HS-27A (cell line): ENCODE measurements around the gene CRIP1.

ENCODE experiments used
- DNase-seq: peaks from one replicate; pipeline ENCODE4 v3.0.0-alpha.2; 2012; ENCODE audit warnings: low read depth, missing footprints

The CRIP1 gene

DNA sequence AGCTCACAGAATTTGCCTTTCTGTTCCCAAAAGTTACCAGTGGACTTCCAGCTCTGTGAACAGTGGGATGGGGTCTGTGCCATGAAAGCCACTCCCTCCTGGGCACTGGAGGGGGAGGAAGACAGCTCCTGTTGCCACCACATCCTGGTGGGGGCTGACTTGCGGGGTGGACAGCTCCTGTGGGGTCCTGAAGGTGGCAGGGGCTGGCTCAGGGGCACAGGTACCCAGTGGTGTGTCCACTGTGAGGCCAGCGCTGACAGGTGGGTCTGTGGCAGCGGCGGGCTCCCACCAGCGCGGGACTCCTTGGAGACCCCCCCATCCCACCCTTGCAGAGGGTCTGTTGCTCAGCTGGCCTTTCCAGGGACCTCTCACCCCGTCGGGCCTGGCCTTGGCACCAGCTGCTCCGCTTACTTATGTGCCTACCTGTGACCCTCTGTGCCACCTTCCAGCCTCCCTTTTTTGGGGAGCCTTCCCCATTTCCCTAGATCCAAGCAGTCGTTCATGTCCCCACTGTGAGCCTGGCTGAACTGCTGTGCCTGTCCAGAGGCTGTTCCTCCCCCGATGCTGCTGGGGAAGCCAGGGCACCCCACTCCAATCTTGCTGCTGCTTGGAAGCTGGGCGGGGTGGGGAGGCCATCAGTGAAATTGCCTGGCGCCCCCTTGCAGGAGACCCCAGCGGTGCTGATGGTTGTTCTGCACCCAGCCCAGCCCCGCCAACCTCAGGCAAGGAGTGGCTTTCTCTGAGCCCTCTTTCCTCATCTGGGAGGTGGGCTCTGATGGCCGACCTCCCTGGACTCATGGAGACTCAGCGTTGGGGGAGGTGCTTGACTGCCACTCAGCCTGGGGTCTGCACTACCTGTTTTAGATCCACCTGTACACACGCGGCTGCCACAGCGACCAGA lies 6.5 kb downstream of the CRIP1 start:
- DNase-seq: no peak

DNA sequence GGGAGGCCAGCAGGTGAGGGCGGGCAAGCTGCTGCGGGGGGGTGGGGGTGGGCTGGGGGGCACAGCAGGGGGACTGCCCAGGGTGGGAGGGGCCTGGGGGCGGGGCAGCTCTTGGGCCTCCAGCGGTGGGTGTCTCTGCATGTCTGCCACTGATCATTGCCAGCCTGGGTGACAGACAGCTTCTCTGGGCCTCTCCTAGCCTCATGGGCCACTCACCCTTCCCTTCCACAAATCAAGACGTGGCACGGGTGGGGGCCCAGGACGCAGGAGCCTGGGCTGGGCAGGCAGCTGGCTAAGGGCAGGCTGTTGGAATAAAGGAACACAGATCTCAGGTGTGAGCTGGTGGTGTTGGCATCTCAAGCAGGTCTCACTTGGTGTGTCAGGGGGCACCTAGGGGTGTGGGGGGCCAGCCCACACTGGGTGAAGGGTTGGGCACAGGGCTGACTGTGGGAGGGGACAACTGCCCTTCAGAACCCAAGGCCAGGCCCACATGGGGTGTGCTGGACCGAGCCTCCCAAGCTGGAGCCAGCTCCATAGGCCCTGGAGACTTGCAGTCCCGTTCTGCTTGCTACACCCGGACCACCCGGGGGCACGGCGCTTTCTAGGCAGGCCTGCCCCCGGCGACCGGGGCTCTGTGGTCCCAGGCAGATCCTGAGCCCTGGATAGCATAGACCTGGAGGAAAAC lies 7.4 kb downstream of the CRIP1 start:
- DNase-seq: no peak

DNA sequence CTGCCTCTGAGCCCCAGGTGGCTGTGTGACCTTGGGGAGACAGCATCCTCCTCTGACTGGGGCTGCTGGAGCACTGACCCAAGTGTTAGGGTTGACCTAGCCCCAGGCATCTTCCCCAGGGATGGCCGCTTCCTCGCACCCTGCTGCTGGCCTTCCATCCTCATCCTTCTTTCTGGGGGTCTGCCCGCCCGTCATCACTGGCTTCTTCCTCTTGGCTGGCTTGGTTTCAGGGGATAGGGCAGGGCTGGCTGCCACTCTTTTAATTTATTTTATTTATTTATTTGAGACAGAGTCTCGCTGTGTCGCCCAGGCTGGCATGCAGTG lies 7.9 kb downstream of the CRIP1 start:
- no peak for DNase-seq

DNA sequence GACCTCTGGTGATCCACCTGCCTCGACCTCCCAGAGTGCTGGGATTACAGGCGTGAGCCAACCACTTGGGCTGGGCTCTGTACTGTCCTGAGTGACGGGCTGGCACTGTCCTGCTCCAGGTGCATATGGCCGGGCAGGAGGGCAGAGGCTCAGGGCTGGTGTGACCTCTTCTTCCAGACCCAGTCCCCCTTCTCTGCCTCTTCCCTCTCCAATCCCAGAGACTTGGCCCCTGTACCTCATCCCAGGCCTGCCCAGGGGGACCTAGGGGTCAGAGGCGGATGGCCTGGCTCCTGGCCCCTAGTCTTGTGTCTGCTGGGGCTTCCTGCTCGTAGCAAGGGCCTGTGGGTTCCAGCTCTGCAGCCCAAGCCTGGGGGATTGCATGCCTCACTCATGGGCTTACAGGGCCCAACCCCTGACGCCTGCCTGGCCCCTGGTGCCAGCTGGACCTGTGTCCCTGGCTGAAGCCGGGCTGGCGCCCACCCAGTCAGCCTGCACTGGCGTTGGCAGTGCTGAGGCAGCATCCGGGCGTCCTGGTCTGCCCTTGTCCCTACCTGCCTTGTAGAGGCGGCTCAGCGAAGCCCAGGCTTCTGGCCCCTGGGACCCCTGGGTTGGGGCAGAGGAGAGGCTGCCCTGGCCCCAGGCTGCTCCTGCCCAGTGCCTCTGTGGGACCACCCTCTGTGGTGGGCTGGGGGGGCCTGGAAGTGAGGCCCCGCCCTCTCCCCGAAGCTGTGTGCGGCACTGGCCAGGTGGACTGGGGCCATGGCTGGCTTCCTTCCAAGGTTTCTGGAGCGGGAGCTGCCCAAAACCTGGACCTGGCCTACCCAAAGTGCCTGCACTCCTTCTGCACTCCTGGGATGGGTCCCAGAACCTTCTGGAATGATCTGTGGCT lies 8.7 kb downstream of the CRIP1 start:
- no peak for DNase-seq

DNA sequence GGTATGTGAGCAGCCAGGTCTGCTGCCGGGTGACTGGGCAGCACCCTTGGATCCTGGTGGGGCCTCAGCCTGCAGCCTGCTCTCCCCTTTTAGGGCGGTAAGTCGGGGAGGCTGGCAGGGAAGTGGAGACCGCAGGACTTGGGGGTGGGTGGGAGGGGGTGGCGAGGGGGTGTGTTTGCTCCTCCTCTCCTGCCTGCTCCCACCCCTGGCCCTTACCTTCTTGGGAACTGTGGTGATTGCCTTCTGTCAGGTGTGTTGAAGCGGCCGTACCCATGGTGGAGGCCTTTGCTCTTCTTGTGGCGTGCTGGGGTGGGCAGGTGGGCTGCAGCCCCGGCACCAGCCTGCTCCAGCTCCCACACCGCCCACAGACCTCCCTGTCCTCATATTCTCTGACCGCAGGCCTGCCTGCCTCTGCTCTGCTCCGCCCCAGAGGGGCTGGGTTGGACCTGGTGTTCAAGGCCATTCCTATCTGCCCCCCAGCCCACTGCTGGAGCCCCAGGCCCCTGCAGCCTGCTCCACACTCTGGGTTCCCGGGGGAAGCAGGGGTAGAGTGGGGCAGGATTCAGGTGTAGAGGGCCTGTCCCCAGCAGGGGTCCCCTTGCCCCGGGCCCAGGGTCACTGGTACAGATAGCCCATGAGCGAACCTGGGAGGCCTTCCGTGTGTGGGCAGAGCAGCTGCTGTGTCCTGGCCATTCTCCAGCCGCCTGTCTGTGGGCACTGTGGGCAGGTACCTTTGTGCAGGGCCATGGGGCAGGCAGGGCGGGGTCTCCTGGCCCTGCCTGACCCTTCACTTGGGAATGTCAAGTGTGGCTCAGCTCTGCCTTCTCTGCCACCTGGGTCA lies 9.5 kb downstream of the CRIP1 start:
- DNase-seq: no peak

DNA sequence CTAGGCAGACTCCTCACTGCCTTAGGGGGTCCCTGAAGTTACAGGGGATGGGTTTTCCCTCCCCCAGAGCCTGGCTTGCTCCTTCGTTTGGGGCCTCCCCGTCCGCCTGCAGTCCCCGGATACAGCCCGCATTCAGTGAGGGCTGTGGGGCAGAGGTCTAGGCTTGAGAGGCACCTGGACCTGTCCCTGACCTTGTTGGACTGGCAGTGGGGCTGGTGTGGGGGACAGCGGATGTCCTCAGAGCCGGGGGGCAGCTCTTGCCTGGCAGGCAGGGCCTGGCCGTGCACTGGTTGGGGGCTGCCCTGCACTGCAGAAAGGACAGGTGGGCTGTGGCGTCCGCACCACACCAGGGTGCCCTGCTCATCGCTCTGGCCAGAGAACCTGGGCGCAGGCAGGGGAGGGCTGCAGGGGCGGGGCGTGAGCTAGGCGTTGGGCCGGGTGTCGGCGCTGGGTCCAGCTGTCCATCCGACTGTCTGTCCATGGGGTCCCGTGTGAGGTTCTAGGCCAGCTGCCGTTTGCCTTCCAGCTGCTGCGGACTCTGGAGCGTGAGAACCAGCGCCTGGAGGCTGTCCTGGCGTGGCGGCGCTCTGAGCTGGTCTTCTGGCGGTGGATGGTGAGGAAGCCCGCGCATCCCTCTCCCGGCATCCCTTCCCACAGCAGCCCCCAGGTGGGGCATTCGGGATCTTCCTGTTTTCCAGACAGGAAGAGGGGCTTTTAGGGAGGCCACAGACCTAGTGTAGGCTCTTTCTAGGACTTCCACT lies 10.3 kb downstream of the CRIP1 start:
- no peak for DNase-seq

DNA sequence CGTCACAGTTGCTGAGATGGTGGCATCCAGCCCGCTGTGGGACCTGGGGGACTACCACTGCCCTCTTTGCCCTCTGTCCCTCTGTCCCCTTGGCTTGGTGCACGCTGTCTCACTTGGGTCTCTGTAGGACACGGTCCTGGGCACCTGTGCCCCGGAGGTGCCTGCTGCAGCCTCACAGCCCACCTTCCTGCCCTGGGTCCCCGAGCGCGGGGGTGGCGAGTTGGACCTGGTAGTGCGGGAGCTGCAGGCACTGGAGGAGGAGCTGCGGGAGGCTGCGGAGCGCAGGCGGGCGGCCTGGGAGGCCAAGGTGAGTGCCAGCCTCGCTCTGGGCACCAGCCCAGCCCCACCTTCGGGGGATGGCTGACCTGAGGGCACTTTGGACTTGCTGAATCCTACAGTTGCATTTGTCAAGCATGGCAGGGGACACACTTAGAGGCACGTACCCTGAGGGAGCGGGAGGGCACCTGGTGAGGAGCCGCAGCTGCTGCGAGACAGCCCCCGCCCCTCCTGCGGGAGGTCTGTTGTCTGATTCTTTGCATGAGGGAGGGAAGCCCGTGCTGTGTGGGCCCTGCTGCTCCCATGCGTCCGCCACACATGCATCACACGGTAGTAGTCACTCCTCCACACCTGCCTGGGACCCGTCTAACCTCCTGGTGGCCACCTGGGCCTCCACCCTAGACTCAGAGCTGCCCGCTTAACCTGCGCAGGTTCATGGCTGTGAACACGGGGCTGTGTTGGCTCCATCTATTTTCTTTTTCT lies 11.2 kb downstream of the CRIP1 start:
- no peak for DNase-seq

DNA sequence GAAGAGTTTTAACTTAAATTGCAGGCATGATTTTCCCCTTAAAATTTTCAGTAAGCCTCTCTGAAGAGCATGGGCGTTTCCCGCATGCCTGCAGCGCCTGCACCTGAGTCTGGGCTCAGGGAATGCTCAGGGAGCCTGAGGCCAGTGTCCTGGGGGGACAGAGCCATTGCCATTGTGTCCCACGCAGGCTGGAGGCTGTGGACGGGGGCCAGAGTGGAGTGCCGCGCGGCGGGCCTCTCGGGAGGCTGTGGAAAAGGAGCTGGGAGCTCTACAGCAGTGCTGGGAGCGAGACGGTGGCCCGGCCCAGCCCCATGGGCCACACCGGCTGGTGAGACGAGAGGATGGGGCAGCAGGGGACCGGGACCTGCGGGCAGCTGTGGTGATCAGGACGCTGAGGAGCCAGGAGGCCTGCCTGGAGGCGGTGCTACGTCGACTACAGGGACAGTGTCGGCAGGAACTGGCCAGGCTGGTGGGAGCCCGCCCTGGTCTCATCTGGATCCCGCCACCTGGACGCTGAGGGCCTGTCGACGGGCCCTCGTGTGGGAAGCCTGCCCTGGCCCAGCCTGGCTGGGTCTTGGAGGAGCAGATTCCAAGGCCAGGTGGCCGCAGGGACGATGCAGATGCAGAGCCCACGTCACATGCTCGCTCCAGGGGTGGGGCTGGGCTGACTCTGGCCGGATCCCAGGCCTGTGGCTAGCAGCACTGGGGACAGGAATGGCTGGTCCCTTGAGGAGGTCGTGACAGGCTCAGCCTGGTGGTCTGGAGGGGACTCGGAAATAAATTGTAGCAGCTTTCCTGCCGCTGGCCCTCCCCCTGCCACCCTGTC lies 12.0 kb downstream of the CRIP1 start:
- DNase-seq: no peak

DNA sequence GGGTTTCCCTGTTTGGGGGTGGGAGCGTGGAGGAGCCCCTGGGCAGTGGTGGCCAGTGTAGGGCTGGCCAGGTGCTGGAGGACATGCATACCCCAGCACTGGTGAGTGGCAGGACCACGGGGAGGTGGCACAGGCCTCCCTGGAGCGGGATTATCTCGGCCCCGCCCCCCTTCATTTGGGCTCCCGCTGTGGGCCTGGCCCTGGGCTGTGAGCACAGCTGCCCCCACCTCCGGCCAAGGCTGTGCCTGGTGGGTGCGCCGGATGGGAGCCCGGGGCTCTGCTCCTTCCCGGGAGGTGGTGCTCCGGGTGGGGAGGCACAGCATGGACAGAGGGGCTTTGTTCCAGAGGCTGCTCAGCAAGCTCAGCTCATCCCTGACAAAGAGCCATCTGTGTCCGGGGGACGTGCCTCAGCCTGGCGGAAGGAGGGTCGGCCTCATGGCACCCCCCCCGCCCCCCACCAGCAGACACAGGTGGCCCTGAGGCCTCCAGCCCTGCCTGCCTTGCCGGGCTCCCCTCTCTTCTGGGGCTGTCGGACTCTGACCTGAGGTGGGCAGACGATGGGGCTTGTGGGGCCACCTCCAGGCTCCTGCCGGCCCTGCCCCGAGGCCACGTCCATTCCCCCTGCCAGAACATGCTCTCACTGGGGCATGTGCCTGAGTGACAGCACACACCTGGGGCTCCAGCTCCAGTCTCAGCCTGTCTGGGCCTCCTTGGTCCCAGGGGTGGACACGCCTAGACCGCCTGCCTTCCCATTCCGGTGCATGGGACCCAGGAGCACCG lies 12.8 kb downstream of the CRIP1 start:
- DNase-seq: no peak

DNA sequence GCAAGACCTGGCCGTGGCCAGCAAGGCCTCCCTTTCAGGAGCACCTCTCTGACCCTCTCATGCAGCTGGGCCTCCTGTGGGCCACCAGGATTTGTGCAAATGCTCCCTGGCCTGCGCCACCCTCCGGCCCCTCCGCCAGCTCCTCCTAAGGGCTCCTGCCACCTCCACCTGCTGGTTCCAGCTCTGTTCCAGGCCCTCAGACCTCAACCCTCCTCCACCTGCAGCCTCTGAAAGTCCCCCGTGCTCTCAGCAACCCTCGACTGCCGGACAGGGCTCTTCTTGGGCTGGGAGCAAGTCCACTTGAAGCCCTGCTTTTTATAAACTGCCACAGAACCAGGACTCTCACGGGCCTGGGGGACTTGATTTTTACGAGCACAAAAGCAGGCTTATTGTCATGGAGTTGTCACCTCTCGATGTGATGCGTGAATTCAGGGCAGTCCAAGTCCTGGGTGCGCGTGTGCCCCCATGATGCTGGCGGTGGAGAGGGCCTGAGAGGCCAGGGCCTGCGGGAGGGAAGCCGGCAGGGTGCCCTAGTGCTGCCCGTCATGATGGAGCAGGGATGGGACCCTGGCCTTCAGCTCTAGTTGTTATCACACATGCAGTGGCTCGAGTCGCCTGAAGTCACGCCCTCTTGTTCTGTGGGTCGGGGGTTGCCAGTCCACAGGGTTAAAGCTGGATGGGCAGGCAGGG lies 13.5 kb downstream of the CRIP1 start:
- no peak for DNase-seq

DNA sequence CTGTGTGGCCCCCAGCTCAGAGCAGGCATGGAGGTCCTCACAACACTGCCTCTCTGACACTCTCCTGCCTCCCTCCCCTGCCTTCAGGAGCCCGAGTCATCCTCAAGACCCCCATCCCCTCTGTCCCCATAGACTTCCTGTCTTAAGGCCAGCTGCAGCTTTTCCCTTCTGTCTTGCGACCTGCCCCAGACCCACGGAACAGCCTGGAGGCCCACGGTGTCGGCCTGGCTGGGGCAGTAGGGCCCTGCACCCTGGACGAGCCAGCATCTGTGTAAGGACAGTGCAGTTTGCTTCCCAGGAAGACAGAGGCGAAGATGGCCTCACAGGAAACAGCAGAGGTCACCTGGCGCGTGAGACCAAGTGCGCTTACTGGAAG lies 14.0 kb downstream of the CRIP1 start:
- DNase-seq: no peak

DNA sequence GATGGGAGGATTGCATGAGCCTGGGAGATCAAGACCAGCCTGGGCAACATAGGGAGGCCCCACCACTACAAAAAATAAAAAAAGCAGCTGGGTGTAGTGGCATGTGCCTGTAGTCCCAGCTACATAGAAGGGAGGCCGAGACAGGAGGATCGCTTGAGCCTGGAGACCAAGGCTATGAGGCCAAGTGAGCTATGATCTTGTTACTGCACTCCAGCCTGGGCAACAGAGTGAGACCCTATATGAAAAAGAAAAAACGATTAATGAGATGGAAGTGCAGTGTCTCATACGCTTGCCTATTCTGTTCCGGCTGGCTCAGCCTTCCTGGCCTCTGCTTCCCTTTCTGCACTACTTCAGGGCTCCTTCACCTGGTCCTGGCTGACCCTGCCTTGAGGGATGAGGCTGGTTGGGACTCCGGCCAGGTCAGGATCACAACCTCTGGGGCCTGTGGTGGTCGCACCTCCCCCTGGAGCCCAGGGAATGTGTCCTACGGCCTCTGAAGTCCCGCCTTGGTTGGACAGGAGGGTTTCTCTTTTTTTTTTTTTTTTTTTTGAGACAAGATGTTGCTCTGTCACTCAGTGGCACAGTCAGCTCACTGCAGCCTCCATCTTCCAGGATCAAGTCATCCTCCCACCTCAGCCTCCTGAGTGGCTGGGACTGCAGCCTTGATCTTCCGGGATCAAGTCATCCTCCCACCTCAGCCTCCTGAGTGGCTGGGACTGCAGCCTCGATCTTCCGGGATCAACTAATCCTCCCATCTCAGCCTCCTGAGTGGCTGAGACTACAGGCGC lies 15.0 kb downstream of the CRIP1 start:
- no peak for DNase-seq

DNA sequence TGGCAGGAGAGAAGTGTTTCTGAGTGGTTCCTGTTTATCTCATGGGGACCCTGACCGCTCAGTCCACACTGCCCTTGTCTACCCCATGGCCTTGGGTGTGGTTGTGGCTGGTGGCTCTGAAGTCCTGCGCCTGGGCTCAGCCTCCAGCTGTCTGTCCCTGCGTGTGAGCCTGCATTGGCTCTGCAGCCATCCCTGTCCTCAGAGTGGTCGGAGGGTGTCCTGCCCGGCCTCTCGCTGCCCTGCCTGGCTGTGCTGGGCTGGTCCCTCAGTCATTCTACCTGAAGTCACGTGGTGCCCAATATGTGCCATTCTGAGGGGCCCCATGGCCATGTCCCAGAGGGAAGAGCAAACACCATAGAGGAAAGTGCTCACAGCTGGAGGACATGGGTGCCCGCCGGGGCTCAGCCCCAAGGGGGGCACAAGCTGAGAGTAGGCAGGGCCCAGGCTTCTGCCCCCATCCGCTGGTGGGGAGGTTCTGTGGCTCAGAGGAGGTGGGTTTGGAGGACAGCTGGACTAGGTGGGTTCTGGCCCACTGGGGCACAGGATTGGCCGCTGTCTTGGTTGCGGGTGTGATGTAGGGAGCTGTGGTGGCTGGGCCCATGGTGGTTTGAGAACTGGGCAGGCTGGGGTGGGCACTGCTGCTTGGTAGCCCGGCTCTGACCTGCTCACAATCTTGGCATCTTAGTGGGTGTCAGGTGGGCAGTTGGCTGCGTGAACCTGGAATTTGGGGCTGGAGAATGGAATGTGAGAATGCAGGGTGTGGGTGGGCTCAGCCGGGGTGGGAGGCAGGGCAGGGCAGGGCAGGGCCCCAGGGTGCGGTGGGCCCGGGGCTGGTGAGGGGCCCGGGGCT lies 16.0 kb downstream of the CRIP1 start:
- DNase-seq: no peak

DNA sequence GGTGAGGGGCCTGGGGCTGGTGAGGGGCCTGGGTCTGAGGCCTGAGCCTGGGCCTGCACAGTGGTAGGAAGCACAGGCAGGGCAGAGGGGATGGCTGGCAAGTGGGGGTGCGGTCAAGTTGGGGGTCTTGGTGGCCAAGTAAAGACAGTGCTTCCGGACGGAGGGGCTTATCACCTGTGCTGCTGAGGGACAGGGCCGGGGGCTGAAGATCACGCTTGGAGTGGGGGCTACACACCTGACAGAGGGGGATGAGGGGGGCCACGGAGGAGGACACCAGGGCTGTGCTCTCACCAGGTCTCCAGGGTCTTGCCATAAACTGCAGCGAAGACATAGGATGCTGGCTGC lies 16.6 kb downstream of the CRIP1 start:
- DNase-seq: no peak

DNA sequence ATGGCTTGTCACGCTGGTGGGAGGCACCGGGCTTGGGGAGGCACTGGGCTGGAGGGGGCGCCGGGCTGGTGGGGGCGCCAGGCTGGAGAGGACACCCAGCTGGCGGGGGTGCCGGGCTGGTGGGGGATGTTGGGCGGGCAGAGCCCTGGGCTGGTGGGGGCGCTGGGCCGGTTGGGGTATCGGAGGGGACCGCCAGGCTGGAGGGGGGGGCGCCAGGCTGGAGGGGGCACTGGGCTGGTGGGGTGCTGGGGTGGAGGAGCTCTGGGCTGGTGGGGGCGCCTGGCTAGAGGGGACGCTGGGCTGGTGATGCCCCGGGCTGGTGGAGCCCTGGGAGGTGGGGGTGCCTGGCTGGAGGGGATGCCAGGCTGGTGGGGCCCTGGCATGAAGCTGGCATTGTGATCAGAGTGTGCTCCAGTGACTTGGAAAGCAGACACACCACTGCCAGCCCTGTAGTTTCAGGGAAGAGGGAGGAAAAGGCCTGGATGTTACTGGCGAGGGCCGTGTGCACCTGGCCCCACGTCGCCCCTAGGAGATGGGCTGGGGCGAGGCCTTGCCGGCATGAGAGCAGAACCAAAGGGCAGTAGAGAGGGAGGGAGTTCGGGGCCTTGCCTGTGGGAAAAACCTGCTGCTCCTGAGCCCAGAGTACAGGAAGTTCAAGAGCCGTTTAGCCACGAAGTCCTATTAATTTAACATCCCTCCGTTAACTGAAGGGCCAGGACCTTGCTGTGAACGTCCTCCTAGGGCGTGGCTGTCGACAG lies 17.4 kb downstream of the CRIP1 start:
- DNase-seq: no peak

DNA sequence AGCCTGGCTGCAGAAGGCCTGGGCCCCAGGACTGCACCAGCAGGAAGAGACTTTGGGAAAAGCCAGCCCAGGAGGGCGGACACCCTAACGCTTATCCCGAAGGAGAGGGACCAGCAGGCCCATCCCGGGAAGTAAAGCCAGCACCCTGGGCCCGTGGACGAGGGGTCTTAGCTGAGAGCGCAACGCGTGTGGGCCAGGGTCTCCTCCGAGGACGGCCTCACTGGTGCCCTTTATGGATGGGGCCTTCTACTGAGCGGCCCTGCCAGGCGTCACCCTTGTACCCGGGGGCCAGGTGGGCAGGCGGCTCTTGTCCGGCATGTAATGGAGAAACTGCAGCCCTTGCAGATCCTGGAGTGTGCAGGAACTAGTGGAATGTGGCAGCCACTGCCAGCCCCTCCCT lies 18.4 kb downstream of the CRIP1 start:
- DNase-seq: no peak
